Left lung (tissue), 10 donors: ENCODE results near the gene KIF13A. TPM values are rescaled to one million over a fixed set of nuclear protein-coding genes. Genes with fewer than 3 reads are reported as not detected.

Experiments used
- ATAC-seq: fragments of 200-7000 bp; cut with Tn5 transposase; one replicate; pipeline ENCODE4 v1.9.1; 2020; ENCODE audit warnings: moderate library complexity
- DNase-seq, 4 donors: peaks; one replicate each; pipeline ENCODE4 v3.0.0-alpha.2; 2013 to 2020
- H3K27ac ChIP-seq, 2 donors: fragments of 200-600 bp; sonication (generic) in 1 of 2; one replicate each; pipeline versions ENCODE4 v1.5.0 to v1.8.0; 2020 to 2021
- H3K27me3 ChIP-seq, 2 donors: fragments of 200-600 bp; sonication (generic) in 1 of 2; one replicate each; pipeline versions ENCODE4 v1.5.0 to v1.8.0; 2020 to 2021
- H3K36me3 ChIP-seq, 2 donors: fragments of 200-600 bp; sonication (generic) in 1 of 2; one replicate each; pipeline versions ENCODE4 v1.5.0 to v1.8.0; 2020 to 2021
- H3K4me1 ChIP-seq, 2 donors: fragments of 200-600 bp; one replicate each; pipeline ENCODE4 v1.8.0; 2021
- H3K4me3 ChIP-seq, 2 donors: fragments of 200-600 bp; sonication (generic) in 1 of 2; one replicate each; pipeline versions ENCODE4 v1.5.0 to v1.8.0; 2020 to 2021; ENCODE audit warnings: mild to moderate bottlenecking in 1 of 2
- H3K9me3 ChIP-seq, 2 donors: fragments of 200-600 bp; sonication (generic) in 1 of 2; one replicate each; pipeline versions ENCODE4 v1.5.0 to v1.8.0; 2020 to 2021
- CTCF ChIP-seq, 2 donors: fragments of 200-600 bp; sonication (generic) in 1 of 2; IDR thresholded peaks; one replicate each; pipeline versions ENCODE4 v1.5.0 to v1.8.0; 2021; ENCODE audit warnings: antibody characterized with exemption in 2 of 2
- intact Hi-C, 2 donors: fragments of 100-400 bp; cut with DNase I; formaldehyde crosslinking; loops; one replicate each; pipeline versions ENCODE4 v1.11.2 to v1.14.2; 2022
- polyA plus RNA-seq, 6 donors: library from polyadenylated mRNA; unstranded; fragments of 120-200 nt; gene quantifications; one replicate each; pipeline ENCODE4 v1.2.1, GENCODE V29; 2013; ENCODE audit not compliant: insufficient read length in 6 of 6
- total RNA-seq, 2 donors: library from RNA; stranded (reverse); fragmentation: NEBNext Ultra II Directional; extraction: Animal tissue kit (Norgen Biotek cat#: 25700); gene quantifications; one replicate each; pipeline ENCODE4 v1.2.1, GENCODE V29; 2021
- donor health status: DM: no; HTN: yes; CAD: no.
- donor health status: DM: no; HTN: no; CAD: no.

Gene KIF13A
- total and polyA plus RNA-seq, 8 donors, result 42.1 to 50.1 (median 46.3) TPM

DNA sequence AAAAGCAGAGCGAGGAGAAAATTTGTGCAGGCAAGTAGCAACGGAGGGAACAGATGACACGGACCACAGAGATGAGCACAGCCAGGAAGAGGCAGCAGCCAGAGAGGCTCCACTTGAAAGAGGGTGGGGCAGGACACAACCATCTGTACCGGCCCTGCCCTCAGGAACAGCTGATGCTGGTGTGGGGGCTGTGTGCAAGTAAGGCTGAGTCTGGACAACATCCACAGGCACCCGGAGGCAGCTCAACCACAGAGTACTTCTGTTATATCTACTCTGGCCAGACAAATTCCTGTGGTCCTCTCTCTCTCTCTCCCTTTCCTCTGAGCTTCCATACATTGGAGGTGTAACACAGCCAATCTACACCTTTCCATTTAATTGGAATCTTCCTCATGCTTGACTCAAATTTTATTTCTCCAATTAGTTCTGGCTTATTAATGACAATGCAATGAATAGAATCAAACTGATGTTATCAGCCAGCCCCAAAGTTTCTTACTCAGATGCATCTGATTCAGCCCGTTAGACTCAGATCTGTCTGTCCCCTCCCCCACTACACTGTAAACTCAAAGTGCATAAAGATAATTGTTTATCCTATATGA, 24.9 kb downstream of the KIF13A start:
- intact Hi-C loops, result no loop called here
- Histone ChIP-seq H3K4me3 (no peak overlapping the region), H3K27ac (peak overlapping the region in 1 of 2 donors; percentile 0), H3K36me3 (no peaks in the 10 kb centered on the region), H3K9me3 (no peaks in the 10 kb centered on the region), H3K27me3 (no peaks in the 10 kb centered on the region), H3K4me1 (peaks cover 5 to 42% of the 10 kb centered on the region in 2 donors)
- DNase-seq, result peak in 1 of 4 donors; percentile 72
- ATAC-seq, result peak; percentile 86
- TF ChIP-seq CTCF (IDR thresholded peaks at IDR 0.05), result no peak

GRCh38 chr6:17959302-17959701, 28.1 kb downstream of the KIF13A start:
- peak in 2 of 4 donors; percentile 80 to 87 for DNase-seq

GRCh38 chr6:17957904-17958620, 29.4 kb downstream of the KIF13A start:
- DNase-seq (peak in 2 of 4 donors; percentile 74 to 76), ATAC-seq (no peak)
- H3K4me1 ChIP-seq, result peaks cover 5 to 23% of the 10 kb centered on the region in 2 donors
- intact Hi-C loops, result no loop called here
- H3K36me3 ChIP-seq, result no peaks in the 10 kb centered on the region
- no peaks in the 10 kb centered on the region for H3K27me3 ChIP-seq
- no peaks in the 10 kb centered on the region for H3K9me3 ChIP-seq
- no peak overlapping the region for H3K27ac ChIP-seq
- no peak overlapping the region for H3K4me3 ChIP-seq
- TF ChIP-seq CTCF (IDR thresholded peaks at IDR 0.05), result no peak

More at GRCh38 chr6:17959302-17959701, 28.1 kb downstream of the KIF13A start:
- intact Hi-C loops, result no loop called here
- Histone ChIP-seq H3K27ac (no peak overlapping the region), H3K27me3 (no peaks in the 10 kb centered on the region), H3K9me3 (no peaks in the 10 kb centered on the region), H3K4me3 (no peak overlapping the region), H3K36me3 (no peaks in the 10 kb centered on the region), H3K4me1 (peaks cover 5 to 26% of the 10 kb centered on the region in 2 donors)
- no peak for ATAC-seq
- TF ChIP-seq CTCF (IDR thresholded peaks at IDR 0.05), result no peak

DNA sequence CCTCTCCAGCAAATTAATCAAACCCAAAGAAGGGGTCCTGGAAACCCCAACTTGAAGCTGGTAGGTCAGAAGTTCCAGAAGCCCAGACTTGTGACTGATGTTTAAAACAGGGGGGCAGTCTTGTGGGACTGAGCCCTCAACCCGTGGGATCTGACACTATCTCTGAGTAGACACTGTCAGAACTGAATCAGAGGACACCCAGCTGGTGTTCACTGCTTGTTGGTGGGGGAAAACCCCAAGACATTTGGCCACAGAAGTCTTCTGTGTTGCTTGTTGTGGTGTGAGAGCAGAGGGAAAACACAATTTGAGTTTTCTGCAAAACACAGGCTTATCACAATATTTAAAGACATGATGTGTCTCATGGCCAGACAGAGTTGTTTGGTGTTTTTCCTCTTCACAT, 29.9 kb downstream of the KIF13A start:
- Histone ChIP-seq H3K4me1 (peaks cover 5 to 18% of the 10 kb centered on the region in 2 donors), H3K27ac (no peak overlapping the region), H3K27me3 (no peaks in the 10 kb centered on the region), H3K36me3 (peaks cover 0 to under 1% of the 10 kb centered on the region in 2 donors), H3K4me3 (no peak overlapping the region), H3K9me3 (no peaks in the 10 kb centered on the region)
- no peak for TF ChIP-seq CTCF (IDR thresholded peaks at IDR 0.05)
- DNase-seq, result peak in 2 of 4 donors; percentile 69 to 77
- intact Hi-C loops, result no loop called here
- ATAC-seq, result peak; percentile 16

- peak in 1 of 4 donors; percentile 58 for DNase-seq
- no peak for ATAC-seq
- no peaks in the 10 kb centered on the region for H3K9me3 ChIP-seq
- no peaks in the 10 kb centered on the region for H3K27me3 ChIP-seq
- H3K4me1 ChIP-seq, result peaks cover 5 to 14% of the 10 kb centered on the region in 2 donors
- H3K36me3 ChIP-seq, result peaks cover 0 to 4% of the 10 kb centered on the region in 2 donors
- TF ChIP-seq CTCF (IDR thresholded peaks at IDR 0.05), result no peak
- no peak overlapping the region for H3K27ac ChIP-seq
- H3K4me3 ChIP-seq, result no peak overlapping the region
- intact Hi-C loops, result no loop called here
Measured at GRCh38 chr6:17957086-17957485, 30.3 kb downstream of the KIF13A start.
